Measurements from ENCODE around the gene PRMT9. TPM values are rescaled to one million over a fixed set of nuclear protein-coding genes. Genes with fewer than 3 reads are reported as not detected.
A peak's percentile ranks its signal among the peaks of the same experiment; 100 is the strongest.

PRMT9 gene
- total and polyA plus RNA-seq, 4 donors = 4.1 to 23.9 (median 6.7) TPM

DNA sequence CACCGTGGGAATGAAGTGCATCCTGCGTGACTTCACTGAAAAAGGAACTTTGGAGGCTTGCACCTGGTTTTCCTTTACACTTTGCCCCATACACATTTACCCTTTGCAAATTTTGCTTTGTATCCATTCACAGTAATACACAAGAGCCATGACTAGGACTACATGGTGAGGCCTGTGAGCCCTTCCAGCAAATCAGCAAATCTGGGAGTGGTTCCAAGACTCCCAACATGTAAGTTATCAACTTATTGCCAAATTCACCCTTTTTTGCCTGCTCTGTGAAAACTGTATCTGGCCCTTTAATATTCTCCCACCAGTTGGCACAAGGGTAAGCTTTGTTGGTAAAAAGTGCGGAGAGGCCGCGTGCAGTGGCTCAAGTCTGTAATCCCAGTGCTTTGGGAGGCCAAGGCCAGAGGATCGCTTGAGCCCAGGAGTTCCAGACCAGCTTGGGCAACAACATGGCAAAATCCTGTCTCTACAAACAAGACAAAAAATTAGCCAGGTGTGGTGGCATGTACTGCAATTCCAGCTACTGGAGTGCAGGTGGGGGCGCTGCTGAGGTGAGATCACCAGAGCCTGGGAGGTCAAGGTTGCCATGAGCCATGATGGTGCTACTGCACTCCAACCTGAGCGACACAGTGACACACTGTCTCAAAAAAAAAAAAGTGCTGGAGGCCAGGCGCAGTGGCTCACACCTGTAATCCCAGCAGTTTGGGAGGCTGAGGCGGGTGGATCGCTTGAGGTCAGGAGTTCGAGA lies 5.0 kb downstream of the PRMT9 start:
- peaks cover 0 to 15% (median 9%) of the 10 kb centered on the region in 4 donors for H3K36me3 ChIP-seq (ENCODE audit: control insufficient read depth in 4 of 4, insufficient read depth in 4 of 4, low read length in 4 of 4)
- WGBS, 2 donors = 96 to 98% methylated on average over 11 to 12 of the region's 12 CpGs
- H3K27me3 ChIP-seq (ENCODE audit: control insufficient read depth in 3 of 3, insufficient read depth in 3 of 3, low read length in 2 of 3) = no peaks in the 10 kb centered on the region
- ATAC-seq (ENCODE audit: insufficient read depth, low FRiP score) (no peak), DNase-seq (peak in 1 of 3 donors; percentile 23)
- TF ChIP-seq, protein P1, sequence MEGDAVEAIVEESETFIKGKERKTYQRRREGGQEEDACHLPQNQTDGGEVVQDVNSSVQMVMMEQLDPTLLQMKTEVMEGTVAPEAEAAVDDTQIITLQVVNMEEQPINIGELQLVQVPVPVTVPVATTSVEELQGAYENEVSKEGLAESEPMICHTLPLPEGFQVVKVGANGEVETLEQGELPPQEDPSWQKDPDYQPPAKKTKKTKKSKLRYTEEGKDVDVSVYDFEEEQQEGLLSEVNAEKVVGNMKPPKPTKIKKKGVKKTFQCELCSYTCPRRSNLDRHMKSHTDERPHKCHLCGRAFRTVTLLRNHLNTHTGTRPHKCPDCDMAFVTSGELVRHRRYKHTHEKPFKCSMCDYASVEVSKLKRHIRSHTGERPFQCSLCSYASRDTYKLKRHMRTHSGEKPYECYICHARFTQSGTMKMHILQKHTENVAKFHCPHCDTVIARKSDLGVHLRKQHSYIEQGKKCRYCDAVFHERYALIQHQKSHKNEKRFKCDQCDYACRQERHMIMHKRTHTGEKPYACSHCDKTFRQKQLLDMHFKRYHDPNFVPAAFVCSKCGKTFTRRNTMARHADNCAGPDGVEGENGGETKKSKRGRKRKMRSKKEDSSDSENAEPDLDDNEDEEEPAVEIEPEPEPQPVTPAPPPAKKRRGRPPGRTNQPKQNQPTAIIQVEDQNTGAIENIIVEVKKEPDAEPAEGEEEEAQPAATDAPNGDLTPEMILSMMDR (IDR thresholded peaks at IDR 0.05; ENCODE audit: control extremely low read depth, extremely low read depth) = no peak
- H3K4me3 ChIP-seq = no peak overlapping the region
- H3K9me3 ChIP-seq (ENCODE audit: control insufficient read depth in 4 of 4, insufficient read depth in 3 of 4, low read length in 3 of 4) = no peaks in the 10 kb centered on the region
- H3K4me1 ChIP-seq (ENCODE audit: control insufficient read depth in 5 of 5, insufficient read depth in 5 of 5, low read length in 5 of 5) = peaks cover 0 to 16% (median 3%) of the 10 kb centered on the region in 5 donors
- H3K9ac ChIP-seq (ENCODE audit: insufficient read depth in 1 of 2, low read length in 2 of 2) = no peak overlapping the region
- H3K27ac ChIP-seq (ENCODE audit: low read depth in 1 of 2, low read length in 1 of 2) = no peak overlapping the region

DNA sequence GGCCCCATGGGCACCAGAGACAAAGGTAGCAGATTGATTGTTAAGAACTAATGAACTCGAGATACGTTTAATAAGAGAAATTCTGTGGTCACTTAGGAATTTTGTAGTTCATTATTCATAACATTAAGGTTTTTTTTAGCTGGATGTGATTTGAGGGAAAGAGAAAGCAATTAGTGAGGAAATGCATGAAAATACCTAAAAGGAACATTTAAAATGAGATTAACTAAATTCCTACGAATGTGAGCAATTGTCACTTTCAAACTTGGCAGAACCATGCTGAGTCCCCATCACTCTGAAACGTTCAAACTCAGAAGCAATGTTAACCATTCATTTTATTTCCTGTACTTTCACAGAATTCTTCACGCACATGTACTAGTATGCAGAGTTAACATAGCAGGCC lies 5.9 kb downstream of the PRMT9 start:
- TF ChIP-seq, protein P1 (IDR thresholded peaks at IDR 0.05; ENCODE audit: control extremely low read depth, extremely low read depth) = no peak

DNA sequence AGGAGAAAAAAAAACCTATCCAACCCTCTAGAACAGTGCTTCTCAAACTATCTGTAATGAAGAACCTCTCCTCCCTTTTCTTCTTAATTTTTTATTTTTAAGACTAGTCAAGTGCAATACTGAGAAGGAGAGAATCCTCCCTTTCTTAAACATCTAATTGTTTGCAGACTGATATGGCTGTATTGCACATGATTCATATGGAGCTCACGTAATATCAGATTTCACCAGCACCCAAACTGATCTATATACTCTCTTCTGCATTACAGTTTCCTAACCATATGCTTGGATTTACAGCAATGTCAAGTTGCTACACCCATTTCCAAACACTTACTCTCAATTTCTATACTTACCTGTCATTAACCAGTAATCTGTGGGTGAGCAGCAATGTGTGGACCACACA lies 9.5 kb downstream of the PRMT9 start:
- Histone ChIP-seq H3K4me3 (no peak overlapping the region), H3K9me3 (ENCODE audit: control insufficient read depth in 4 of 4, insufficient read depth in 3 of 4, low read length in 3 of 4) (no peaks in the 10 kb centered on the region), H3K27ac (ENCODE audit: low read depth in 1 of 2, low read length in 1 of 2) (no peak overlapping the region), H3K4me1 (ENCODE audit: control insufficient read depth in 5 of 5, insufficient read depth in 5 of 5, low read length in 5 of 5) (peaks cover 0 to 16% (median 0%) of the 10 kb centered on the region in 5 donors), H3K36me3 (ENCODE audit: control insufficient read depth in 4 of 4, insufficient read depth in 4 of 4, low read length in 4 of 4) (peaks cover 2 to 20% (median 7%) of the 10 kb centered on the region in 4 donors), H3K27me3 (ENCODE audit: control insufficient read depth in 3 of 3, insufficient read depth in 3 of 3, low read length in 2 of 3) (no peaks in the 10 kb centered on the region), H3K9ac (ENCODE audit: insufficient read depth in 1 of 2, low read length in 2 of 2) (no peak overlapping the region)
- 59 to 96% methylated on average over 1 of the region's 1 CpG for WGBS, 2 donors
- ATAC-seq (ENCODE audit: insufficient read depth, low FRiP score) (no peak), DNase-seq (no peak)
- TF ChIP-seq, protein P1 (IDR thresholded peaks at IDR 0.05; ENCODE audit: control extremely low read depth, extremely low read depth) = no peak

More for the DNA sequence above, 5.9 kb downstream of the PRMT9 start:
- no peak for DNase-seq
- H3K9me3 ChIP-seq (ENCODE audit: control insufficient read depth in 4 of 4, insufficient read depth in 3 of 4, low read length in 3 of 4) = no peaks in the 10 kb centered on the region
- no peak overlapping the region for H3K4me3 ChIP-seq
- H3K27me3 ChIP-seq (ENCODE audit: control insufficient read depth in 3 of 3, insufficient read depth in 3 of 3, low read length in 2 of 3) = no peaks in the 10 kb centered on the region
- ATAC-seq (ENCODE audit: insufficient read depth, low FRiP score) = no peak
- 72 to 73% methylated on average over 5 of the region's 5 CpGs for WGBS, 2 donors
- peaks cover 0 to 24% (median 5%) of the 10 kb centered on the region in 5 donors for H3K4me1 ChIP-seq (ENCODE audit: control insufficient read depth in 5 of 5, insufficient read depth in 5 of 5, low read length in 5 of 5)
- H3K9ac ChIP-seq (ENCODE audit: insufficient read depth in 1 of 2, low read length in 2 of 2) = no peak overlapping the region
- peaks cover 0 to 15% (median 9%) of the 10 kb centered on the region in 4 donors for H3K36me3 ChIP-seq (ENCODE audit: control insufficient read depth in 4 of 4, insufficient read depth in 4 of 4, low read length in 4 of 4)
- H3K27ac ChIP-seq (ENCODE audit: low read depth in 1 of 2, low read length in 1 of 2) = no peak overlapping the region
